IMR-90 (cell line): ENCODE measurements around the gene CPLX1. TPM values are rescaled to one million over a fixed set of nuclear protein-coding genes. Genes with fewer than 3 reads are reported as not detected.
A peak's percentile ranks its signal among the peaks of the same experiment; 100 is the strongest.

ENCODE experiments used
- ATAC-seq: fragments of 200-7000 bp; cut with Tn5 transposase; 2 replicates; pipeline ENCODE4 v1.9.1; 2020; ENCODE audit warnings: low read depth, mild to moderate bottlenecking, moderate library complexity
- BruUV-seq: library from RNA; stranded (reverse); fragments of 400-500 nt; replicated peaks from 2 replicates; lab custom pipeline; 2021; lab: Mats Ljungman, UMichigan
- CTCF ChIA-PET: fragments of 300-600 bp; formaldehyde crosslinking; extraction: SDS; loops from one replicate; lab custom pipeline; 2021; ENCODE audit warnings: antibody characterized with exemption; lab: Yijun Ruan, JAX
- POLR2A ChIA-PET: fragments of 300-600 bp; sonication (Branson Sonifier 250); formaldehyde crosslinking; loops from one replicate; lab custom pipeline; 2022; ENCODE audit warnings: antibody characterized with exemption; ENCODE audit not compliant: unreplicated experiment; lab: Charles Lee
- DNase-seq: peaks from one replicate; pipeline ENCODE4 v3.0.0; 2013
- H2AFZ ChIP-seq: replicated peaks from 2 replicates; pipeline ENCODE3; 2013; ENCODE audit warnings: low read length, mild to moderate bottlenecking; ENCODE audit not compliant: poor library complexity
- H2AK5ac ChIP-seq: 2 replicates; pipeline ENCODE4 v1.6.1; 2013; ENCODE audit warnings: low read depth, low read length, inconsistent platforms
- H2AK9ac ChIP-seq: replicated peaks from 2 replicates; pipeline ENCODE3; 2013; ENCODE audit warnings: mild to moderate bottlenecking, low read depth, low read length, moderate library complexity; ENCODE audit not compliant: poor library complexity
- H2BK120ac ChIP-seq: 2 replicates; pipeline ENCODE4 v1.6.1; 2013; ENCODE audit warnings: low read depth, low read length, inconsistent platforms
- H2BK15ac ChIP-seq: 3 replicates; pipeline ENCODE4 v1.6.1; 2013; ENCODE audit warnings: low read depth, low read length, inconsistent platforms
- H2BK20ac ChIP-seq: 2 replicates; pipeline ENCODE4 v1.6.1; 2013; ENCODE audit warnings: low read depth, mild to moderate bottlenecking, inconsistent platforms, low read length, moderate library complexity
- H2BK5ac ChIP-seq: 2 replicates; pipeline ENCODE4 v1.6.1; 2013; ENCODE audit warnings: mild to moderate bottlenecking, low read depth, low read length, inconsistent platforms; ENCODE audit not compliant: poor library complexity, severe bottlenecking
- H3K14ac ChIP-seq: replicated peaks from 2 replicates; pipeline ENCODE4 v1.6.1; 2013; ENCODE audit warnings: low read depth, low read length, inconsistent platforms
- H3K18ac ChIP-seq: 2 replicates; pipeline ENCODE4 v1.6.1; 2013; ENCODE audit warnings: low read depth, low read length, control low read depth
- H3K23ac ChIP-seq: 2 replicates; pipeline ENCODE4 v1.6.1; 2013; ENCODE audit warnings: low read depth, low read length, inconsistent platforms
- H3K27ac ChIP-seq: 2 replicates; pipeline ENCODE4 v1.5.1; 2013; ENCODE audit warnings: mild to moderate bottlenecking, control low read depth, low read length; ENCODE audit not compliant: insufficient read depth
- H3K27me3 ChIP-seq: 2 replicates; pipeline ENCODE4 v1.6.1; 2013; ENCODE audit warnings: low read length; ENCODE audit not compliant: control insufficient read depth, insufficient read depth
- H3K36me3 ChIP-seq: 2 replicates; pipeline ENCODE4 v1.6.1; 2013; ENCODE audit warnings: low read length, mixed read lengths; ENCODE audit not compliant: control insufficient read depth, insufficient read depth
- H3K4ac ChIP-seq: 2 replicates; pipeline ENCODE4 v1.6.1; 2013; ENCODE audit warnings: low read depth, low read length, inconsistent platforms
- H3K4me1 ChIP-seq: 2 replicates; pipeline ENCODE4 v1.6.1; 2013; ENCODE audit warnings: low read length, mixed read lengths; ENCODE audit not compliant: control insufficient read depth, insufficient read depth
- H3K4me2 ChIP-seq: 2 replicates; pipeline ENCODE4 v1.6.1; 2013; ENCODE audit warnings: low read depth, mild to moderate bottlenecking, control low read depth, low read length, moderate library complexity
- H3K4me3 ChIP-seq: 2 replicates; pipeline ENCODE4 v1.5.1; 2013; ENCODE audit warnings: low read depth, mild to moderate bottlenecking, control low read depth, low read length, moderate library complexity; ENCODE audit not compliant: insufficient read depth
- H3K56ac ChIP-seq: 2 replicates; pipeline ENCODE4 v1.6.1; 2013; ENCODE audit warnings: low read length, inconsistent platforms; ENCODE audit not compliant: insufficient read depth; ENCODE audit errors: extremely low read depth
- H3K79me1 ChIP-seq, 2 experiments: 2 replicates each; pipeline ENCODE4 v1.6.1; 2013; ENCODE audit warnings: low read length in 2 of 2, inconsistent platforms in 1 of 2, low read depth in 1 of 2
- H3K9ac ChIP-seq: 2 replicates; pipeline ENCODE4 v1.6.1; 2013; ENCODE audit warnings: low read depth, low read length, control low read depth
- H3K9me1 ChIP-seq: 2 replicates; pipeline ENCODE4 v1.6.1; 2013; ENCODE audit warnings: low read length, inconsistent platforms; ENCODE audit not compliant: insufficient read depth
- H3K9me3 ChIP-seq: 2 replicates; pipeline ENCODE4 v1.6.1; 2013; ENCODE audit warnings: low read length; ENCODE audit not compliant: control insufficient read depth, insufficient read depth
- H4K20me1 ChIP-seq: 2 replicates; pipeline ENCODE4 v1.6.1; 2013; ENCODE audit warnings: low read length, inconsistent platforms; ENCODE audit not compliant: insufficient read depth
- H4K5ac ChIP-seq: 2 replicates; pipeline ENCODE4 v1.6.1; 2013; ENCODE audit warnings: mild to moderate bottlenecking, low read depth, low read length, control low read depth
- H4K8ac ChIP-seq, 2 experiments: 2 replicates each; pipeline ENCODE4 v1.6.1; 2013; ENCODE audit warnings: low read depth in 2 of 2, low read length in 2 of 2, control low read depth in 1 of 2, inconsistent platforms in 1 of 2
- H4K91ac ChIP-seq: 2 replicates; pipeline ENCODE4 v1.6.1; 2013; ENCODE audit warnings: low read depth, low read length, inconsistent platforms; ENCODE audit not compliant: insufficient read depth
- CTCF ChIP-seq: conservative IDR thresholded peaks from 2 replicates; pipeline ENCODE4 v1.5.1; 2012; ENCODE audit warnings: mild to moderate bottlenecking, low read depth, low read length, improper control_type of control experiment
- MAZ ChIP-seq: IDR thresholded peaks from 2 replicates; pipeline ENCODE4 v1.6.1; 2012; ENCODE audit warnings: low read depth, mild to moderate bottlenecking, low read length, improper control_type of control experiment, moderate library complexity, borderline replicate concordance
- WGBS, 2 experiments: methylation state at CpG; one replicate each; pipeline versions ENCODE4 v1.1.5 to v1.1.7; 2013; ENCODE audit warnings: missing lambda C conversion rate in 2 of 2; ENCODE audit not compliant: insufficient read length in 1 of 2; ENCODE audit errors: extremely low coverage in 2 of 2; 5-methylcytosine and 5-hydroxymethylcytosine counted together
- dilution Hi-C: fragments of 300-500 bp; cut with HindIII; formaldehyde crosslinking; loops from one replicate; pipeline ENCODE4 v1.14.3; 2018; ENCODE audit warnings: low sequenced_read_pairs; ENCODE audit not compliant: unreplicated experiment
- in situ Hi-C: fragments of 300-500 bp; cut with MboI; formaldehyde crosslinking; loops from 3 replicates; pipeline ENCODE4 v1.14.3; 2019; ENCODE audit warnings: low sequenced_read_pairs, inconsistent platforms, mixed read lengths
- intact Hi-C: fragments of 100-400 bp; cut with micrococcal nuclease; formaldehyde crosslinking; loops from 2 replicates; pipeline ENCODE4 v1.10.0; 2022
- polyA plus RNA-seq, 3 experiments: library from polyadenylated mRNA; depleted of rRNA; stranded (reverse); fragments of >200 nt; gene quantifications; 2 replicates each; pipeline ENCODE4 v1.2.3, GENCODE V29; 2012; ENCODE audit warnings: low replicate concordance in 1 of 3
- total RNA-seq: library from RNA; depleted of rRNA; stranded (reverse); fragments of >200 nt; gene quantifications from 2 replicates; pipeline ENCODE4 v1.2.3, GENCODE V29; 2012

Gene CPLX1
- total and polyA plus RNA-seq, 2 of the 4 experiments (the other 2 are of a cell fraction), result 0.05 TPM; not detected in 1

DNA sequence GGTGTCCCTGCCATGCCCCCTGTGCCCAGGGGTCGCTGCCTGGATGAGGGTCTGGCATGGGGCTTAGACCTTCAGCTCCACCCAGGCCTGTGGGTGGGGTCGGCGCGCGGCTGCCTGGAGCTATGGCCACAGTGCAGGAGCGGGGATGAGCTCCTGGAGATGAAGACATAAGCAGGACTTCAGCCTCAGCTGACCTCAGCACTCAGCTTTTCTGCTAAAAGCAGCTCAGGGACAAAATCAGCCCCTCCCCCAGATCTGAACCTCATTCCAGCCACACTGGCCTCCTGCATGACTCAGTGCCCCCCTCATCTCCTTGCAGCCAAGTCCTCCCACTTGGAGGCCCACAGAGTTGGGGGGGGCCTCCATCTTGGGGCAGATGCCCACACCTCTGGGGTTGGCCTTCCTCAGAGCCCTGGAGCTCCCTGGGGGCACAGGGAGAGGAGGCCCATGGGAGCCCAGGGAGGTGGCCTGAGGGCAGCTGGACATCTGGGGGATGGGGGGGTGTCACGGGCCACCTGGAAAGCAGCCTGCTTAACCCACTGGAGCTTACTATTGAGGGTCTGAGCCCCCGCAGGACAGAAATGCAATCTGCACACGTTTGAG lies 19.4 kb upstream of the CPLX1 start:
- no peak overlapping the region for H2BK120ac ChIP-seq
- H2AFZ ChIP-seq, result peak overlapping the region; percentile 37
- DNase-seq (peak; percentile 61), ATAC-seq (peak; percentile 81)
- peaks cover 8% of the 10 kb centered on the region; the same call in 1 of the 2 replicates for H3K4me1 ChIP-seq
- H3K4me2 ChIP-seq, result no peak overlapping the region
- no peaks in the 10 kb centered on the region for H3K9me1 ChIP-seq
- H2AK9ac ChIP-seq, result peak overlapping the region; percentile 66
- H2BK15ac ChIP-seq, result no peak overlapping the region
- H3K23ac ChIP-seq, result no peak overlapping the region
- no peak overlapping the region for H3K4ac ChIP-seq
- WGBS, 2 experiments, result 79% methylated on average over 8 of the region's 9 CpGs; no CpG with 5 or more reads in 1 of the 2 experiments
- POLR2A ChIA-PET, result interaction anchor here (0.5 kb wide), 1 partner anchor 142 kb away, joined by 3 read pairs; the partner anchor contains the start of gene IDUA
- H3K36me3 ChIP-seq, result peaks cover 21% of the 10 kb centered on the region
- H3K9ac ChIP-seq, result no peak overlapping the region
- H3K27me3 ChIP-seq, result no peaks in the 10 kb centered on the region
- in situ Hi-C loops, result no loop called here
- no peak overlapping the region for H4K91ac ChIP-seq
- no TSS peak for BruUV-seq
- H3K27ac ChIP-seq, result no peak overlapping the region
- no peaks in the 10 kb centered on the region; the same call in 1 of the 2 replicates for H4K20me1 ChIP-seq
- no peak overlapping the region for H3K56ac ChIP-seq
- no peak overlapping the region for H3K4me3 ChIP-seq
- no peak overlapping the region for H2AK5ac ChIP-seq
- no peaks in the 10 kb centered on the region for H3K79me1 ChIP-seq
- no peak overlapping the region for H3K18ac ChIP-seq
- H2BK20ac ChIP-seq, result no peak overlapping the region
- TF ChIP-seq CTCF (no peak), MAZ (peak; percentile 74; the same call in 1 of the 2 replicates)
- H3K14ac ChIP-seq, result no peak overlapping the region
- H3K9me3 ChIP-seq, result no peaks in the 10 kb centered on the region
- CTCF ChIA-PET, result no interaction called here
- no peak overlapping the region for H2BK5ac ChIP-seq
- 0 out of 4 replicates have a peak overlapping the region, but pooled peaks of 1 of the 2 experiments have one; percentile 21 for H4K8ac ChIP-seq
- dilution Hi-C loops, result no loop called here
- H4K5ac ChIP-seq, result no peak overlapping the region
- intact Hi-C loops, result no loop called here
